Raji (cell line): Measurements from ENCODE around the gene CCDC81.

Source experiments
- POLR2A ChIP-seq: IDR thresholded peaks from 2 replicates; pipeline ENCODE4 v1.6.1; 2011; ENCODE audit warnings: low read depth, low read length, control low read depth; ENCODE audit not compliant: insufficient read depth

The CCDC81 gene

DNA sequence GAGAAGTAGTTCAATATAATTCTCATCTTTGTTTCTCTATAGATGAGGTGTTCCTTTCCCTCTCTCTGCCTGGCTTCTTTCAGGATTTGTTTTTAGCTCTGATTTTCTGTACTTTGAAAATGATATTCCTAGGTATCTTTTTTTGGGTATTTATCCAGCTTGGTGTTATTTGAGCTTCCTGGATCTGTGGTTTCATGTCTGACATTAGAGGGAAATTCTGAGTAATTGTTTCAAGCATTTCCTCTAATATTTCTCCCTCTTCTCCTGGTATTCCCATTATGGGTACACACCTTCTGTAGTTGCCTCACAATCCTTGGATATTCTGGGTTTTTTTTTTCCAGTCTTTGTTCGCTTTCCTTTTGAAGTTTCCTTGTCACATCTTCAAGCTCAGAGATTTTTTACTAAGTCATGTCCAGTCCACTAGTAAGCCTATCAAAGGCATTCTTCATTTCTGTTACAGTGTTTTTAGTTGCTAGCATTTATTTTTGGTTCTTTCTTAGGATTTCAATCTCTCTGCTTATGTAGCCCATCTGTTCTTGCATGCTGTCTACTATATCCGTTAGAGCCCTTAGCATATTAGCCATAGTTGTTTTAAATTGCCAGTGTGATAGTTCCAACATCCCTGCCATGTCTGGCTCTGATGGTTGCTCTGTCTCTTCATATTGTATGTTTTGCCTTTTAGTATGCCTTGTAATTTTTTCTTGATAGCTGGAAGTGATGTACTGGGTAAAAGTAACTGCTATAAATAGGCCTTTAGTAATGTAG, 5.8 kb downstream of the CCDC81 start:
- TF ChIP-seq POLR2A = no peak

DNA sequence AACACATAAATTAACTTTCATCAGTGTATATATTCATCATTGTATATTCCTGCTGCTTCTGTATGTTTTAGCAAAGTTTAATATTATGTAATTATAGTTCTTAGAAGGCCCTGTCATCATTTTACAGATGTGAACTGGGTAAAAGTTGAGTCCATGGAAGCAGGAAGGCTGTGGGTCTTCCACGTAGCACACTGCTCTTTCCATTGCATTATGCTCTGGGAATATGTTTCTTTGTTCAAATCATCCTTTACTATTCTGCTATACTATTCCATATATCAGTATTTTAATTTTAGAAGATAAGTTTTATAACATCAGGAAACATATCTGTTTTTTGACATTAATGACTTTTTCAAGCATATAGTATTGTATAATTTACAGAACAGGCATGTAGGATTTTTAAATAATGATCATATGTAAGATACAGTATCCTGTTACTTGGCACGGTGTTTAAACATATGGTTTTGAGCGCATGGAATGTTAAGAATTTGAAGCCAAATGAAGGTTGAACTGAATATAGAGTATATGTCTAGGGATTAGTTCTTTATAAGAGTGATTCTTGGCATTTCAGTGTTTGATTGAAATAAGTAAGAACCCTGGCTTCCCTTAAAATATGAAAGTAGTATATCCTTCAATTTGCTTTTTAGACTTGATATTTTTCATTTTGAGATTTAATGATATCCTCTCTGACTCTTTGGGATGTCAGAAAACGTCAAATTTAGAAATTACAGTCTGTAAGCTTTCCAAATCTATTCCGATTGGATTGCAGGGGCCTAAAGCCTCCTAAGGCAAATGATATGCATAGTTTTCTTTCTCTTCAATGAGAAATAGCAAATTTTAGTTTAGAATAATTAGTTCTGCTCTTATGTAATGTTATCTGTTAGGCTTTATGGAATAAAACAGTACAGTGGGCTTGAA, 8.6 kb downstream of the CCDC81 start:
- no peak for TF ChIP-seq POLR2A

DNA sequence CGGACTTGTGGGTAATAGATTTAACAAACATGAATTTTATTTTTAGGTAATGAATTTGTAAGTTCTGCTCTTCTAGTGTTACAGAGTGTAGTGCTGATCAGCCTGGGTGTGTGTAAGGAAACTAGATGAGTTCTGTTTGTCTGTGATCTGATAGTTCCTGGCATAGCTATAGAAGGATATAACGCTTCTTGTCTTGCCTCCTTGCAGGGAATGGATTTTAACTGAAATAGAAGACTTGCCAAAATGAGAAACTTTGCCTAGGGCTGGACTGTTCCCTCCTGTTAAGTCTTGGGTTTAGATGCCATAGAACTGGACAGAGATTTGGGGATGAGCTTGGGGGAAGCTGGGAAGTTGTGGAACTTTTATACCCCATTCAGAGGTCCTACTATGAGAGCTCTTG, 11.6 kb downstream of the CCDC81 start:
- no peak for TF ChIP-seq POLR2A

DNA sequence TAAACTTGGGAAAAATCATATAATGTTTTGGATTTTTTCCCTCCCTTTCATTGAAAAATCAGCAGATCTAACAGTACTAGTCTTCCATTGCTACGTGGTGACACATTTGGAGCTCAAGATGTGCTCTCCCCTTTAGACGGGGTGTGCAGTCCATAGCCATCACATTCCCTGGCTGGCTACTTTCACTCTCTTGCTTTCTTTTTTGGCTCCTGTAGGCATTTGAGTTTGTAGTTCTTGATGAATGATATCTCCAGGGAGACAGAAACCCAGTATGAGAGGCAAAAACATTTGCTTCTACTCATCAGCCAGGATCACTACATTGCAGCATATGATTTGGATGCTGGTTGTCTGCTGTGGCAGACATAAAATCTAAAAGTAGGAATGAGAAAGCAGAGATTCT, 12.1 kb downstream of the CCDC81 start:
- TF ChIP-seq POLR2A = no peak

DNA sequence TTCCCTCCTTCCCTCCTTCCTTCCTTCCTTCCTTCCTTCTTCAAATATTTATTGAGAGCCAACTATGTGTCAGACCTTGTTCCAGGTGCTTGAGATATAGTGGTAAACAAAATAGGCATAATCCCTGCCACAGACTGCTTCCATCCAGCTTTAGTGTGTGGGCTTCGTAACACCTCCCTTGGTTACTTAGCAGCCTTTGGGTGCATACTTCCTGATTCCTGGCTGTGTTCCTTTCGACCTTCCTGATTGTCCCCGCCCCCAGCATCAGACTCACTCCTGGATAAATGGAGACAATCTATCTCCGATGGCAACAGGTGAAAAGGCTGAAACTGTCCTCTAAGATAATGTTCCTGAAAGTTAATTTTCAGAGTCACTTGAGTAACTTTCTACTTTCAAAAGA, 13.5 kb downstream of the CCDC81 start:
- no peak for TF ChIP-seq POLR2A

DNA sequence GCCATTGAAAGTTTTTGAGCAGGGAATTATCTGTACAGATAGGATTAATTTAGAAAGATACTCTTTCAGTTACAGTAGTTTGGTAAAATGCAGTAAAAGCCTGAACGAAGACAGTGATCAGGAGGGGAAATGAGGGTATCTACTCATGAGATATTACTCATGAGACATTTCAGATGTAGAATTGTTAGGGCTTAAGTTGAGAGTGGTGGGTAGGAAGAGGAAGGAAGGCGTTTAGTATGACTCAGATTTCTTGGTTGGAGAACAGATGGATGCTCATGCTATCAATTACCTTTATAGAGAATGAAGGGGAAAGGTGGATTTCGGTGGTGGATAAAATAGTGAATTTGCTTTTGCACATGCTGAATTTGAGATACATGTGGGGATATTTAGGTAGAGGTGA, 15.8 kb downstream of the CCDC81 start:
- TF ChIP-seq POLR2A = no peak

DNA sequence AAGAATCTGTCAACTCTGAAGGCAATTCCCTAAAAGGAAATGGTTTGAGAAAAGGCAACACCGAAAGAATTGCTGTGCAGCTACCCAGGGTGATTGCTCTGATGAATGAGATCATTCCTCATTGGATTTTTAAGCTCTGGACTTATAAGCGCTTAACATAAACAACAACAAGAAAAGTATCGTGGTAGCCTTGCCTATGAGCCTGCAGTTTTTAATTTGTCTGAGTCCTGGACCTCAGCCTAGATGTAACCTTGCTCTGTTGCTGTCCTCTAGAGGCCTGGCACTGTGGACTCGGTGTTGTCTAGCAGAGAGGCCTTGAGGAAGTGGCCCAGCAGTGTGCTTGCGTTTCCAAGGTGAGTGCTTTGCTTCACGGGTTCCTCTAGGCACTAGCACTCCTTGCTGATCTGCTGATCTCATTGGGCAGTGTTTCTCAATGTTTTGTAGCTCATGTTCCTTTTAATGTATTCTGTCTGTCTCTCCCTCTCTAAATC, 20.4 kb downstream of the CCDC81 start:
- no peak for TF ChIP-seq POLR2A

DNA sequence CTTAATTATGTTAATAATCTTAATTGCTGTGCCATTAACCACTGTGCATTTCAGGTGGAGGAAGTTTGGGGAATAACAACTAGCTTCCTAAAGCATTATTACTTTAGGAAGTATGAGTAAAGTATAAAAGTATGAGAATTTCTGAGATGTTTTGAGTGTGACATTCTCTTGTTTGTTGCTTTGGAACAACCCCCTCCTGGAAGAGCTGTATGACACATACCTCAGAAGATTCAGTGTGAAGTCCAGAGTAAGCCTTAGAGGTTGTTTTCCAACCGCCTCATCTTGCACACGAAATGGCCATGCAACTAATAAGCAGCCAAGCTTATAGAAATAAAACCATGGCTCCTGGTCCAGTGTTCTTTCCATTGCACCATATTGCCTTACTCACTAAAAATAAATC, 21.7 kb downstream of the CCDC81 start:
- TF ChIP-seq POLR2A = no peak

DNA sequence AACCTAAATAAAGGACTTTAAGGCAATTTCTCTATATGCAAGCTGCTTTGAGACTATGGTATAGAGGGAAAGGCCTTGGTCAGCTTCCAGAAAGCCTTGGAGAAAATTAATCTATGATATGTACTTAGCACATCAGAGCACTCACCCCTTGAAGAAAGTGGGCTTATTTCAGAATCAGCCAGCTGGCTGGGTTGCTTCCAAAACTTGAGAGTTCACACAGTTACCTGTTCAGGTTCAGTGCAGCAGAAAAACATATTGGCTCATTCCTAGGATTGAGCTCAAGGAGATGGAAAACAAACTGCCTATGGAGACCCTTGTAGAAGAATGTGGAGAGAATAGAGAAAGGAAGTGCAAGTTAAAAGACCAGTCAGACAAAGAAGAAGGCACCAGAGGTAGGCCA, 22.7 kb downstream of the CCDC81 start:
- no peak for TF ChIP-seq POLR2A

DNA sequence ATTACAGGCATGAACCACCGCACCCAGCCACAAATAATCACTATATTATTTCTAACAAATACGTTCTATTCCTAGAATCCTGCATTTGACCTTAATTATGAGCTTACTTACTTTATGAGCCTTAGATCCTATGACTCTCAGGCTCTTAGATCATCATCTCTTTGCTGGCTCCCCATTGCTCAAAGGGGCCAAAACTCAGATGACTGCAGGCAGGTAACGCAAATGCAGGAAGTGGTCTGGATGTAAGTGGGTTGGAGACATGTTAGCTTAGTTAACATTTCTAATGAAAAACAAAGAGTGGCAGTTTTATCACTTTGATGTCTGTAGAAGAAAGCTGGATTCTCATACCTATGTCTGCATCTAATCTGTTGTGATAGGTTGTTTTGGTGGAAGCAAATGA, 23.4 kb downstream of the CCDC81 start:
- no peak for TF ChIP-seq POLR2A

DNA sequence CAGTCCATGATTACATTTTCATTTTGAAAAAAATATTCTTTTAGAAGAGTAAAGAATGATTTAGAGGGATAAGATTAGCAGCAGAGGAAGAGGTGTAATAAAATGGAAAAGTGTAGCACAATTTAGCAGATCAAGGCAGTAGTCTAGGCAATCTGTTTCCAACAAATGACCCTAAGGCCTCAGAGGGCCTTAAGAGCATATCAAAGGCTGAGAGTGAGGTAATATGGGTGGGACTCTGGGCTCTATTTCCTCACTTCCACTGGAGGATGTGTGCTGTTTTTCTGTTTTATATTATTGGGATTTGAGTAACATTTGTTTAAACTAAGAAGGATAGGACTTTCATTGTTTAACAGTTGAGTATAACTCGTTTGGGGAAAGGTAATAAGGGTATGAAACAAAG, 28.8 kb downstream of the CCDC81 start:
- no peak for TF ChIP-seq POLR2A

DNA sequence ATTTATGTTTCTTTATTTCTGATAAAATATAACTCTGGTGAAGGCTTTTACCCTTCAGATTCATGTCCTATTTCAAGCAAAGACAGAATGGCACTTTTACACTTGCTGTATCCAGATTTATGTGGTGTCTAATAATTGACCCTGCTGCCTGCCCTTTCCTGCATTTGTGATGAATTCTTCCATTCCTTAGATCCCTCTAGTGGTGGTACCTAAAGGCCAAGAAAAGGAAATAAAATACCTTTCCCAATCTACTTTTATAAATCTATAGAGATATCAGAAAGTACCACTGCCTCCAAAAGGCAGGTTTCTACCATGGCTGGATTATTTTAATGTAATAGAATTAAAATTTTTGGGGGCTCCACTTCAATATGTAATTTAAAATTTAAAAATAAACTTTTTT, 34.2 kb downstream of the CCDC81 start:
- TF ChIP-seq POLR2A = no peak

DNA sequence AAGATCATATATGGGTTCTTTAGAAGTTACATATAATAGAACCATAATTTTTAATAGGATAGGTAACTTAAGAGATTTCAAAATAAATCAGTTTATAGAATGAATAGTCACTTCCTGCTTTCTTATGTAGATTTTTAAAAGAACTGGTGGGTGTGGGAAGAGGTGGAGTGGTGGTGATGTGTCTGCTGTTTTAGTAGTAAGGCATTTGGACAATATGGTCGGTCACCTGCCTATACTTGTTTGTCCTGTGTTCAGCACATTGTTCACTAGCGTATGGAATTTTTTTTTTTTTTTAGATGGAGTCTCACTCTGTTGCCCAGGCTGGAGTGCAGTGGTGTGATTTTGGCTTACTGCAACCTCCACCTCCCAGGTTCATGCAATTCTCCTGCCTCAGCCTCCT, 39.3 kb downstream of the CCDC81 start:
- no peak for TF ChIP-seq POLR2A

DNA sequence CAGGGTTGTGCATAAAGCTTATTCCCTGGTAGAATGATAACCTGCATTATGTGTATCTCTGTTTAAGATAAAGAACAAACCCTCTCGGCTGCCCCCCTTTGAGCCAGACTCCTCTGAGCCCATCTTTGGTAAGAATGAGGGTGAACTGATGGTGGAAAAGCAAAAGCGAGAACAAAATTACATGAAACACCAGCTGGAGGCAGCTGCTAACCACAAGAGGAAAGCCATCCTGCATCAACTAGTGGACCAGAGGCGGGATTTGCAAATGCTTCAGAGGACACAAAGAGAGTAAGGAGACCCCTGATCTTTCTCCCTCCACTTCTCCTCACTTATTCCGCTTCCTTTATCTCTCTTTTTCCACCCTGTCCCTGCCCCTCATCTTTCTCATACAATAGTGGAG, 40.3 kb downstream of the CCDC81 start:
- TF ChIP-seq POLR2A = no peak

DNA sequence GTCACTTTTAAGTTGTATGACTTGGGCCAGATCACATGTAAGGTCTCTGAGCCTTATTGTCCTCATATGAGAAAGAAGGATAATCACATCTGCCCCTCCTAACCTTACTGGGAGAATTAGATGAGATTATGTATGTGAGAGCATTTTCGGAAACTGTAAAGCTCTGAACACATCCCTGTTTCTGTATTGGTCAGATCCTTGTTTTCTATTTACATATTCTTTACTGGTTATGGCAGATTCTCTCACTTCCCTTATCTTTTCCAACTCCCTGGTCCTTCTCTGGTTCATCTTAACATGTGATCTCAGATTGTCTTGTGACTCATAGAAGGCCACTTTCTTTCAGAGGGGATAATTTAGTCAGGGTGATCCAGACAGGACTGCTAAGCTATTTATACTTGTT, 41.8 kb downstream of the CCDC81 start:
- no peak for TF ChIP-seq POLR2A

DNA sequence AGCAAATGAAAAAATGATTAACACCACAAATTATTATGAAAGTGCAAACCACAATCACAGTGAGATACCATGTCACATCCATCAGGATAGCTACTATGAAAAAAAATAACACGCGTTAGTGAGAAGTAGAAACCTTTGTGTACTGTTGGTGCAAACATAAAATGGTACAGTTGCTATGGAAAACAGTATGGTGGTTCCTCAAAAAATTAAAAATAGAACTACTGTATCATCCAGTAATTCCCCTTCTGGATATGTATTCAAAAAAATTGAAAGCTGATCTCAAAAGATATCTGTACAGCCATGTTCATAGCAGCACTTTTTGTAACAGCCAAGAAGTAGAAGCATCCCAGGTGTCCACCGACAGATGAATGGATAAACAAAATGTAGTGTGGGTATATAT, 43.4 kb downstream of the CCDC81 start:
- no peak for TF ChIP-seq POLR2A

DNA sequence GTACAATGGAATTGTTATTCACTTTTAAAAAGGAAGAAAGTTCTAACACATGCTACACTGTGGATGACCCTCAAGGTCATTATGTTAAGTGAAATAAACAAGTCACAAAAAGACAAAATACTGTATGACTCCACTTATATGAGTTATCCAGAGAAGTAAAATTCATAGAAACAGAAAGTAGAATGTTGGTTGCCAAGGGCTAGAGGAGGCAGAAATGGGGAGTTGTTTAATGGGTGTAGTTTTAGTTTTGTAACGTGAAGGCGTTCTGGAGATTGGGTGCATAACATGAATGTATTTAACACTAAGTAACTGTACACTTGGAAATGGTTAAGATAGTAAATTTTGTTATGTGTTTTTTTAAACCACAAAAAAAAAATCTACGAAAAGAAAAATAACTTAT, 43.8 kb downstream of the CCDC81 start:
- TF ChIP-seq POLR2A = no peak

DNA sequence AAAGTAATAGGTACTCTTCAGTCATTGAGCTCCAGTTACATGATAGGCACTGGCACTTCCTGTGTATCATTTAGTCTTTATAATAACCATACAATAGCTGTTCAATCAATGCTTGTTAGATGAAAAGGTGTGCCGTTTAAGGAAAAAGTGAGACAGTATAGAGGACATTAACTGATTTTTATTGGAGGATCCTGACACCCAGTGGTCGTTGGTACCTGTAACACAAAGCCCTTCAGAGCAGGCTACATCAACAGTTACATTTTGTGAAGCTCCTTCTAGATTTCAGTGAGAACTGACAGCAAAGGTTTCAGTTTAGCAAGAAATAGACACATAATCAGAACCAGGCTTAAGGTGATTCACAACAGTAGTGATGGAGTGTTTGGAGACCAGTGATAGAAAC, 44.2 kb downstream of the CCDC81 start:
- TF ChIP-seq POLR2A = no peak
